Caco-2 (cell line): Measurements from ENCODE around the gene GPR89B. TPM values are rescaled to one million over a fixed set of nuclear protein-coding genes. Genes with fewer than 3 reads are reported as not detected.

Experiments
- BruUV-seq: library from RNA; stranded (reverse); fragments of 400-500 nt; replicated peaks from 2 replicates; lab custom pipeline; 2021; lab: Mats Ljungman, UMichigan
- CTCF ChIA-PET: fragments of 300-600 bp; sonication (Branson Sonifier 250); formaldehyde crosslinking; loops from one replicate; lab custom pipeline; 2022; ENCODE audit warnings: antibody characterized with exemption; lab: Charles Lee
- POLR2A ChIA-PET: fragments of 300-600 bp; sonication (Branson Sonifier 250); formaldehyde crosslinking; loops from one replicate; lab custom pipeline; 2022; ENCODE audit warnings: antibody characterized with exemption; lab: Charles Lee
- DNase-seq, 2 experiments: peaks; one replicate each; pipeline versions ENCODE4 v3.0.0 to v3.0.0-alpha.2; 2020 to 2022
- H3K27me3 ChIP-seq: replicated peaks from 2 replicates; pipeline ENCODE4 v1.6.0; 2011; ENCODE audit warnings: low read length; ENCODE audit not compliant: control insufficient read depth, insufficient read depth
- H3K36me3 ChIP-seq: 2 replicates; pipeline ENCODE4 v1.5.1; 2011; ENCODE audit warnings: low read length; ENCODE audit not compliant: control insufficient read depth, insufficient read depth
- H3K4me1 ChIP-seq: fragments of 250-450 bp; sonication (Bioruptor Pico); 2 replicates; pipeline ENCODE4 v1.5.1; 2020; ENCODE audit warnings: mild to moderate bottlenecking
- H3K4me3 ChIP-seq: 2 replicates; pipeline ENCODE4 v1.5.1; 2011; ENCODE audit warnings: low read depth, mild to moderate bottlenecking, control low read depth, low read length
- H3K9me3 ChIP-seq: fragments of 250-450 bp; sonication (Bioruptor Pico); 2 replicates; pipeline ENCODE4 v1.5.1; 2020; ENCODE audit warnings: mild to moderate bottlenecking, moderate library complexity
- H3K27ac Mint-ChIP-seq: one replicate; pipeline ENCODE4 v1.8.0; 2022; ENCODE audit warnings: mixed read lengths; ENCODE audit not compliant: unreplicated experiment
- H3K27me3 Mint-ChIP-seq: one replicate; pipeline ENCODE4 v1.8.0; 2022; ENCODE audit warnings: mixed read lengths; ENCODE audit not compliant: insufficient read depth, unreplicated experiment
- H3K36me3 Mint-ChIP-seq: one replicate; pipeline ENCODE4 v1.8.0; 2022; ENCODE audit warnings: mild to moderate bottlenecking, mixed read lengths; ENCODE audit not compliant: insufficient read depth, unreplicated experiment
- H3K4me1 Mint-ChIP-seq: one replicate; pipeline ENCODE4 v1.8.0; 2022; ENCODE audit warnings: low read depth, mixed read lengths; ENCODE audit not compliant: unreplicated experiment
- H3K4me3 Mint-ChIP-seq: one replicate; pipeline ENCODE4 v1.8.0; 2022; ENCODE audit warnings: mild to moderate bottlenecking, moderate library complexity, mixed read lengths; ENCODE audit not compliant: unreplicated experiment
- H3K9me3 Mint-ChIP-seq: one replicate; pipeline ENCODE4 v1.8.0; 2022; ENCODE audit warnings: mixed read lengths; ENCODE audit not compliant: unreplicated experiment
- CTCF ChIP-seq, 2 experiments: fragments of 200-600 bp in 1 of 2; IDR thresholded peaks; 1 replicate in 1 of 2; 2 replicates in 1 of 2; pipeline versions ENCODE4 v1.5.1 to v1.8.0; 2011 to 2022; ENCODE audit warnings: antibody characterized with exemption in 1 of 2, control low read depth in 1 of 2, inconsistent platforms in 1 of 2, low read depth in 1 of 2, low read length in 1 of 2, mild to moderate bottlenecking in 1 of 2, moderate library complexity in 1 of 2; ENCODE audit not compliant: insufficient read depth in 1 of 2, severe bottlenecking in 1 of 2, unreplicated experiment in 1 of 2
- intact Hi-C: fragments of 100-400 bp; cut with micrococcal nuclease; formaldehyde crosslinking; loops from one replicate; pipeline ENCODE4 v1.10.0; 2022; ENCODE audit not compliant: unreplicated experiment
- total RNA-seq: library from RNA; stranded (reverse); gene quantifications from 2 replicates; pipeline ENCODE4 v1.2.3, GENCODE V29; 2022

The GPR89B gene
- total RNA-seq, 1 experiment from 2014 or later, result 27.5 TPM

GRCh38 chr1:147907786-147908509 lies 20.3 kb upstream of the GPR89B start:
- no peak for TF ChIP-seq CTCF (IDR thresholded peaks at IDR 0.05; ENCODE audit: insufficient read depth in 1 of 2, low read depth in 1 of 2, low read length in 1 of 2, severe bottlenecking in 1 of 2, unreplicated experiment in 1 of 2)
- H3K4me1 Mint-ChIP-seq, result no peaks in the 10 kb centered on the region
- H3K27ac Mint-ChIP-seq, result no peak overlapping the region
- no peak overlapping the region for H3K4me3 ChIP-seq
- intact Hi-C loops, result no loop called here
- no peaks in the 10 kb centered on the region for H3K9me3 ChIP-seq
- no peaks in the 10 kb centered on the region for H3K36me3 Mint-ChIP-seq
- no TSS peak for BruUV-seq
- H3K27me3 Mint-ChIP-seq, result peaks cover 4% of the 10 kb centered on the region
- H3K9me3 Mint-ChIP-seq, result no peaks in the 10 kb centered on the region
- DNase-seq, result no peak
- no peaks in the 10 kb centered on the region; the same call in 1 of the 2 replicates for H3K27me3 ChIP-seq
- CTCF ChIA-PET, result no interaction called here
- H3K36me3 ChIP-seq, result no peaks in the 10 kb centered on the region
- H3K4me1 ChIP-seq, result no peaks in the 10 kb centered on the region
- no peak overlapping the region for H3K4me3 Mint-ChIP-seq
- POLR2A ChIA-PET, result no interaction called here

GRCh38 chr1:147912553-147912952 lies 15.7 kb upstream of the GPR89B start:
- Histone ChIP-seq H3K27me3 (no peaks in the 10 kb centered on the region; the same call in 1 of the 2 replicates), H3K4me1 (no peaks in the 10 kb centered on the region), H3K4me3 (no peak overlapping the region), H3K36me3 (no peaks in the 10 kb centered on the region), H3K9me3 (no peaks in the 10 kb centered on the region)
- Mint-ChIP-seq H3K4me3 (no peak overlapping the region), H3K36me3 (no peaks in the 10 kb centered on the region), H3K27ac (no peak overlapping the region), H3K4me1 (no peaks in the 10 kb centered on the region), H3K27me3 (peaks cover 14% of the 10 kb centered on the region), H3K9me3 (no peaks in the 10 kb centered on the region)
- intact Hi-C loops, result no loop called here
- POLR2A ChIA-PET, result interaction anchor here (0.5 kb wide), 1 partner anchor 19 kb away, joined by 3 read pairs; no protein-coding TSS in a partner anchor
- CTCF ChIA-PET, result interaction anchor here (0.7 kb wide), 2 partner anchors 290 to 751 kb away, joined by 9 to 11 read pairs; no protein-coding TSS in a partner anchor
- BruUV-seq, result no TSS peak
- DNase-seq, result no peak
- no peak for TF ChIP-seq CTCF (IDR thresholded peaks at IDR 0.05; ENCODE audit: insufficient read depth in 1 of 2, low read depth in 1 of 2, low read length in 1 of 2, severe bottlenecking in 1 of 2, unreplicated experiment in 1 of 2)

GRCh38 chr1:147913362-147913942 lies 14.8 kb upstream of the GPR89B start:
- no peaks in the 10 kb centered on the region for H3K4me1 Mint-ChIP-seq
- peaks cover 14% of the 10 kb centered on the region for H3K27me3 Mint-ChIP-seq
- Histone ChIP-seq H3K36me3 (no peaks in the 10 kb centered on the region), H3K9me3 (no peaks in the 10 kb centered on the region), H3K4me1 (no peaks in the 10 kb centered on the region), H3K4me3 (no peak overlapping the region), H3K27me3 (no peaks in the 10 kb centered on the region; the same call in 1 of the 2 replicates)
- no TSS peak for BruUV-seq
- no peak overlapping the region for H3K27ac Mint-ChIP-seq
- no peaks in the 10 kb centered on the region for H3K36me3 Mint-ChIP-seq
- H3K9me3 Mint-ChIP-seq, result no peaks in the 10 kb centered on the region
- intact Hi-C loops, result no loop called here
- TF ChIP-seq CTCF (IDR thresholded peaks at IDR 0.05; ENCODE audit: insufficient read depth in 1 of 2, low read depth in 1 of 2, low read length in 1 of 2, severe bottlenecking in 1 of 2, unreplicated experiment in 1 of 2), result no peak
- DNase-seq, result no peak
- H3K4me3 Mint-ChIP-seq, result no peak overlapping the region
- POLR2A ChIA-PET, result no interaction called here
- CTCF ChIA-PET, result no interaction called here
